SK-N-SH (cell line): ENCODE measurements around the gene ANAPC5. TPM values are rescaled to one million over a fixed set of nuclear protein-coding genes. Genes with fewer than 3 reads are reported as not detected.
"Not testable (repeated sequence)": the region's sequence is repeated elsewhere in the genome, so short reads cannot be mapped to it uniquely, and the experiment has no call there.

Source experiments
- CTCF ChIA-PET: fragments of 300-600, 350-600 bp; formaldehyde crosslinking; extraction: SDS; loops from one replicate; lab custom pipeline; 2021; lab: Yijun Ruan, JAX
- POLR2A ChIA-PET: fragments of 350-600 bp; sonication (Branson Sonifier 250); formaldehyde crosslinking; extraction: SDS; loops from one replicate; lab custom pipeline; 2020; ENCODE audit warnings: antibody characterized with exemption, inconsistent platforms; lab: Yijun Ruan, JAX
- DNase-seq: peaks from one replicate; pipeline ENCODE4 v3.0.0; 2012
- H2AFZ ChIP-seq: fragments of 200-600 bp; sonication (generic); 2 replicates; pipeline ENCODE4 v1.8.1; 2016; ENCODE audit warnings: antibody characterized with exemption, mild to moderate bottlenecking, low read depth
- H3F3A ChIP-seq: fragments of 200-600 bp; sonication (generic); replicated peaks from 2 replicates; pipeline ENCODE3; 2016; ENCODE audit warnings: antibody characterized with exemption, mild to moderate bottlenecking; ENCODE audit not compliant: insufficient read depth
- H3K27ac ChIP-seq, 2 experiments: fragments of 200-500 bp in 1 of 2; fragments of 200-600 bp in 1 of 2; sonication (Bioruptor generic) in 1 of 2; sonication (generic), shearing (Covaris generic) in 1 of 2; 2 replicates each; pipeline versions ENCODE4 v1.5.1 to v1.6.1; 2014 to 2016; ENCODE audit warnings: low read depth in 2 of 2, inconsistent platforms in 1 of 2, low read length in 1 of 2, mild to moderate bottlenecking in 1 of 2, mixed read lengths in 1 of 2
- H3K27me3 ChIP-seq: fragments of 200-600 bp; sonication (generic), shearing (Covaris generic); 2 replicates; pipeline ENCODE4 v1.6.1; 2016; ENCODE audit warnings: mixed run types; ENCODE audit not compliant: insufficient read depth
- H3K36me3 ChIP-seq, 2 experiments: fragments of 200-500 bp in 1 of 2; fragments of 200-600 bp in 1 of 2; sonication (Bioruptor generic) in 1 of 2; sonication (generic) in 1 of 2; replicated peaks in 1 of 2; 2 replicates each; pipeline versions ENCODE3 to v1.5.1; 2014 to 2016; ENCODE audit warnings: low read length in 1 of 2, mild to moderate bottlenecking in 1 of 2; ENCODE audit not compliant: insufficient read depth in 2 of 2, control insufficient read depth in 1 of 2
- H3K4me1 ChIP-seq, 2 experiments: fragments of 200-500 bp in 1 of 2; fragments of 200-600 bp in 1 of 2; sonication (Bioruptor generic) in 1 of 2; sonication (generic), shearing (Covaris generic) in 1 of 2; 2 replicates each; pipeline versions ENCODE4 v1.5.1 to v1.6.1; 2014 to 2016; ENCODE audit warnings: low read depth in 1 of 2, low read length in 1 of 2, mixed run types in 1 of 2; ENCODE audit not compliant: insufficient read depth in 2 of 2, control insufficient read depth in 1 of 2
- H3K4me2 ChIP-seq: fragments of 200-600 bp; sonication (generic), shearing (Covaris generic); 2 replicates; pipeline ENCODE4 v1.6.1; 2017; ENCODE audit warnings: mixed run types
- H3K4me3 ChIP-seq, 2 experiments: fragments of 200-500 bp in 1 of 2; fragments of 200-600 bp in 1 of 2; sonication (Bioruptor generic) in 1 of 2; sonication (generic), shearing (Covaris generic) in 1 of 2; 2 replicates each; pipeline versions ENCODE4 v1.5.1 to v1.8.1; 2014 to 2016; ENCODE audit warnings: low read depth in 2 of 2, inconsistent platforms in 1 of 2, low read length in 1 of 2, mild to moderate bottlenecking in 1 of 2, mixed read lengths in 1 of 2, moderate library complexity in 1 of 2
- H3K79me2 ChIP-seq: fragments of 200-600 bp; sonication (generic); 2 replicates; pipeline ENCODE4 v1.8.1; 2017; ENCODE audit warnings: mild to moderate bottlenecking; ENCODE audit not compliant: insufficient read depth
- H3K9ac ChIP-seq: fragments of 200-600 bp; sonication (generic); 2 replicates; pipeline ENCODE4 v1.6.1; 2017; ENCODE audit warnings: mixed run types
- H3K9me2 ChIP-seq: fragments of 200-600 bp; sonication (generic); 2 replicates; pipeline ENCODE4 v1.6.1; 2017; ENCODE audit warnings: mixed run types
- H3K9me3 ChIP-seq: fragments of 200-600 bp; sonication (generic); 2 replicates; pipeline ENCODE4 v1.6.1; 2017; ENCODE audit warnings: mixed run types, mild to moderate bottlenecking, moderate library complexity
- H4K20me1 ChIP-seq: fragments of 200-600 bp; sonication (generic); 2 replicates; pipeline ENCODE4 v1.6.1; 2017; ENCODE audit warnings: mild to moderate bottlenecking, mixed run types; ENCODE audit not compliant: insufficient read depth
- CHD2 ChIP-seq: fragments of 150-350 bp; IDR thresholded peaks from 2 replicates; pipeline ENCODE4 v1.6.1; 2018; ENCODE audit warnings: low read length; ENCODE audit not compliant: partially characterized antibody
- EP300 ChIP-seq, 2 experiments: IDR thresholded peaks; 2 replicates each; pipeline versions ENCODE4 v1.4.0 to v1.6.1; 2012; ENCODE audit warnings: borderline replicate concordance in 1 of 2, low read depth in 1 of 2, low read length in 1 of 2
- EZH2phosphoT487 ChIP-seq: fragments of 200-600 bp; sonication (generic); IDR thresholded peaks from 2 replicates; pipeline ENCODE4 v1.6.1; 2017; ENCODE audit warnings: low read depth, mixed run types, mild to moderate bottlenecking, antibody characterized with exemption, moderate library complexity, borderline replicate concordance
- GATA2 ChIP-seq: sonication (generic); formaldehyde crosslinking; IDR thresholded peaks from 2 replicates; pipeline ENCODE4 v1.5.0; 2020; ENCODE audit warnings: mild to moderate bottlenecking, missing genetic modification reagents
- IRF3 ChIP-seq: fragments of 150-350 bp; IDR thresholded peaks from 2 replicates; pipeline ENCODE4 v1.6.1; 2016; ENCODE audit warnings: mild to moderate bottlenecking, low read depth, low read length
- JUND ChIP-seq: IDR thresholded peaks from 2 replicates; pipeline ENCODE4 v1.4.0; 2012
- MEF2A ChIP-seq: IDR thresholded peaks from 2 replicates; pipeline ENCODE4 v1.4.0; 2012; ENCODE audit warnings: low read depth, borderline replicate concordance
- NFIC ChIP-seq: IDR thresholded peaks from 2 replicates; pipeline ENCODE4 v1.4.0; 2012; ENCODE audit warnings: borderline replicate concordance
- NRF1 ChIP-seq: IDR thresholded peaks from 2 replicates; pipeline ENCODE4 v1.6.1; 2012; ENCODE audit warnings: low read depth, mild to moderate bottlenecking, low read length
- POLR2AphosphoS5 ChIP-seq: IDR thresholded peaks from 2 replicates; pipeline ENCODE4 v1.6.1; 2012; ENCODE audit warnings: low read depth, low read length
- RAD21 ChIP-seq: IDR thresholded peaks from 2 replicates; pipeline ENCODE4 v1.6.1; 2012; ENCODE audit warnings: mild to moderate bottlenecking, low read length
- RCOR1 ChIP-seq: fragments of 150-350 bp; IDR thresholded peaks from 2 replicates; pipeline ENCODE4 v1.6.1; 2017; ENCODE audit warnings: antibody characterized with exemption, low read length
- RFX5 ChIP-seq: IDR thresholded peaks from 2 replicates; pipeline ENCODE4 v1.6.1; 2012; ENCODE audit warnings: mild to moderate bottlenecking, improper control_type of control experiment, low read length
- RXRA ChIP-seq: IDR thresholded peaks from 2 replicates; pipeline ENCODE4 v1.4.0; 2012; ENCODE audit warnings: low read depth, mild to moderate bottlenecking, borderline replicate concordance
- SIN3A ChIP-seq: IDR thresholded peaks from 2 replicates; pipeline ENCODE4 v1.6.1; 2012; ENCODE audit warnings: low read depth, mild to moderate bottlenecking, low read length, moderate library complexity, borderline replicate concordance
- TAF1 ChIP-seq: IDR thresholded peaks from 2 replicates; pipeline ENCODE4 v1.6.1; 2012; ENCODE audit warnings: low read depth, mild to moderate bottlenecking, low read length, moderate library complexity, borderline replicate concordance
- TCF12 ChIP-seq: IDR thresholded peaks from 2 replicates; pipeline ENCODE4 v1.4.0; 2012
- ZBTB33 ChIP-seq: IDR thresholded peaks from 2 replicates; pipeline ENCODE4 v1.4.0; 2012; ENCODE audit warnings: low read depth, borderline replicate concordance
- WGBS: methylation state at CpG from one replicate; pipeline ENCODE4 v1.1.6; 2017; ENCODE audit warnings: low lambda C conversion rate; 5-methylcytosine and 5-hydroxymethylcytosine counted together
- polyA plus RNA-seq, 3 experiments: library from polyadenylated mRNA; depleted of rRNA; stranded (reverse); fragments of >200 nt; gene quantifications; 2 replicates each; pipeline ENCODE4 v1.2.3, GENCODE V29; 2012
- TF ChIP-seq, protein P1 (sequence below): IDR thresholded peaks from 2 replicates; pipeline ENCODE4 v1.4.0; 2012; ENCODE audit warnings: low read depth, borderline replicate concordance
- TF ChIP-seq, protein P2 (sequence below): fragments of 200-600 bp; sonication (generic); IDR thresholded peaks from 2 replicates; pipeline ENCODE4 v1.6.1; 2017; ENCODE audit warnings: antibody characterized with exemption, mild to moderate bottlenecking, moderate library complexity

Gene ANAPC5
- polyA plus RNA-seq, 1 of the 3 experiments (the other 2 are of a cell fraction), result 110 TPM

- CTCF ChIA-PET, H3K4me2 ChIP-seq, H3K9ac ChIP-seq, POLR2A ChIA-PET, H3K36me3 ChIP-seq, H4K20me1 ChIP-seq, H2AFZ ChIP-seq, H3F3A ChIP-seq, H3K9me2 ChIP-seq, H3K27ac ChIP-seq, H3K4me3 ChIP-seq, DNase-seq, H3K27me3 ChIP-seq, H3K9me3 ChIP-seq: not testable (repeated sequence)
- Histone ChIP-seq H3K4me1 (peaks cover 4 to 17% of the 10 kb centered on the region in 2 experiments; a peak in 2 of 4 replicates), H3K79me2 (peaks cover 17% of the 10 kb centered on the region; the same call in 1 of the 2 replicates)
- WGBS, result 86% methylated on average over 10 of the region's 11 CpGs
Measured at GRCh38 chr12:121280531-121280930, 71.7 kb downstream of the ANAPC5 start.

- Histone ChIP-seq H3K27ac (peak overlapping the region; percentile 56 to 64; a peak in 3 of 4 replicates), H3F3A (peaks cover 4% of the 10 kb centered on the region)
- peak; percentile 62 for DNase-seq
- CTCF ChIA-PET, result no interaction called here
- TF ChIP-seq CHD2 (no peak), NRF1 (no peak), IRF3 (no peak), MEF2A (no peak), TAF1 (no peak), NFIC (no peak), SIN3A (no peak), EZH2phosphoT487 (no peak), GATA2 (no peak), JUND (no peak), ZBTB33 (no peak), POLR2AphosphoS5 (no peak), RAD21 (no peak), EP300 (IDR thresholded peaks at IDR 0.05; ENCODE audit: borderline replicate concordance in 1 of 2, low read depth in 1 of 2, low read length in 1 of 2) (no peak), RXRA (no peak), RCOR1 (no peak), RFX5 (no peak), TCF12 (no peak)
- TF ChIP-seq, protein P1, sequence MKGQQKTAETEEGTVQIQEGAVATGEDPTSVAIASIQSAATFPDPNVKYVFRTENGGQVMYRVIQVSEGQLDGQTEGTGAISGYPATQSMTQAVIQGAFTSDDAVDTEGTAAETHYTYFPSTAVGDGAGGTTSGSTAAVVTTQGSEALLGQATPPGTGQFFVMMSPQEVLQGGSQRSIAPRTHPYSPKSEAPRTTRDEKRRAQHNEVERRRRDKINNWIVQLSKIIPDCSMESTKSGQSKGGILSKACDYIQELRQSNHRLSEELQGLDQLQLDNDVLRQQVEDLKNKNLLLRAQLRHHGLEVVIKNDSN, result no peak
- TF ChIP-seq, protein P2, sequence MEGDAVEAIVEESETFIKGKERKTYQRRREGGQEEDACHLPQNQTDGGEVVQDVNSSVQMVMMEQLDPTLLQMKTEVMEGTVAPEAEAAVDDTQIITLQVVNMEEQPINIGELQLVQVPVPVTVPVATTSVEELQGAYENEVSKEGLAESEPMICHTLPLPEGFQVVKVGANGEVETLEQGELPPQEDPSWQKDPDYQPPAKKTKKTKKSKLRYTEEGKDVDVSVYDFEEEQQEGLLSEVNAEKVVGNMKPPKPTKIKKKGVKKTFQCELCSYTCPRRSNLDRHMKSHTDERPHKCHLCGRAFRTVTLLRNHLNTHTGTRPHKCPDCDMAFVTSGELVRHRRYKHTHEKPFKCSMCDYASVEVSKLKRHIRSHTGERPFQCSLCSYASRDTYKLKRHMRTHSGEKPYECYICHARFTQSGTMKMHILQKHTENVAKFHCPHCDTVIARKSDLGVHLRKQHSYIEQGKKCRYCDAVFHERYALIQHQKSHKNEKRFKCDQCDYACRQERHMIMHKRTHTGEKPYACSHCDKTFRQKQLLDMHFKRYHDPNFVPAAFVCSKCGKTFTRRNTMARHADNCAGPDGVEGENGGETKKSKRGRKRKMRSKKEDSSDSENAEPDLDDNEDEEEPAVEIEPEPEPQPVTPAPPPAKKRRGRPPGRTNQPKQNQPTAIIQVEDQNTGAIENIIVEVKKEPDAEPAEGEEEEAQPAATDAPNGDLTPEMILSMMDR, result no peak
- TF ChIP-seq, all 33 proteins: peak for 0
- H3K4me1 ChIP-seq, result peaks cover 4 to 17% of the 10 kb centered on the region in 2 experiments; a peak in 2 of 4 replicates
- H4K20me1 ChIP-seq, result peaks cover 4% of the 10 kb centered on the region; the same call in 1 of the 2 replicates
- H3K4me3 ChIP-seq, result no peak overlapping the region
- peaks cover 17% of the 10 kb centered on the region; the same call in 1 of the 2 replicates for H3K79me2 ChIP-seq
- H2AFZ ChIP-seq, result no peak overlapping the region
- peak overlapping the region; percentile 39 for H3K9ac ChIP-seq
- no peaks in the 10 kb centered on the region for H3K9me2 ChIP-seq
- 50% methylated on average over 9 of the region's 10 CpGs for WGBS
- no peaks in the 10 kb centered on the region for H3K27me3 ChIP-seq
- POLR2A ChIA-PET, result interaction anchor here (1.2 kb wide), 1 partner anchor 15 kb away, joined by 3 read pairs; no protein-coding TSS in a partner anchor
- peaks cover 0 to 3% of the 10 kb centered on the region in 2 experiments for H3K36me3 ChIP-seq
- H3K9me3 ChIP-seq, result no peaks in the 10 kb centered on the region
- peak overlapping the region; percentile 47; the same call in 1 of the 2 replicates for H3K4me2 ChIP-seq
Measured at GRCh38 chr12:121279507-121279915, 72.7 kb downstream of the ANAPC5 start.
